HepG2 (cell line): Measurements from ENCODE around the gene NDEL1. TPM values are rescaled to one million over a fixed set of nuclear protein-coding genes. Genes with fewer than 3 reads are reported as not detected.
A peak's percentile ranks its signal among the peaks of the same experiment; 100 is the strongest.

Experiments used
- AFF4 ChIP-seq: sonication (generic); formaldehyde crosslinking; IDR thresholded peaks from 2 replicates; pipeline ENCODE4 v1.4.0; 2020; ENCODE audit warnings: missing genetic modification reagents
- EEA1 ChIP-seq: sonication (generic); formaldehyde crosslinking; IDR thresholded peaks from 2 replicates; pipeline ENCODE4 v1.5.1; 2020; ENCODE audit warnings: mild to moderate bottlenecking, missing genetic modification reagents, borderline replicate concordance
- ELF1 ChIP-seq: sonication (generic); formaldehyde crosslinking; IDR thresholded peaks from 2 replicates; pipeline ENCODE4 v1.4.0; 2020; ENCODE audit warnings: missing genetic modification reagents
- ESRRA ChIP-seq: sonication (generic); formaldehyde crosslinking; IDR thresholded peaks from 2 replicates; pipeline ENCODE4 v1.5.1; 2020; ENCODE audit warnings: mild to moderate bottlenecking, low read depth, missing genetic modification reagents
- FOXA3 ChIP-seq: IDR thresholded peaks from 2 replicates; pipeline ENCODE4 v1.6.1; 2016; ENCODE audit warnings: missing genetic modification reagents, missing compliant biosample characterization
- FOXJ3 ChIP-seq: sonication (generic); formaldehyde crosslinking; IDR thresholded peaks from 2 replicates; pipeline ENCODE4 v1.4.0; 2020; ENCODE audit warnings: missing genetic modification reagents, mild to moderate bottlenecking, borderline replicate concordance
- NR1H2 ChIP-seq: sonication (generic); formaldehyde crosslinking; IDR thresholded peaks from 2 replicates; pipeline ENCODE4 v1.8.1; 2022; ENCODE audit warnings: low read depth, missing genetic modification reagents, borderline replicate concordance
- POGK ChIP-seq: sonication (generic); formaldehyde crosslinking; conservative IDR thresholded peaks from 2 replicates; pipeline ENCODE4 v1.8.0; 2022; ENCODE audit warnings: mild to moderate bottlenecking, moderate library complexity, missing genetic modification reagents
- SKI ChIP-seq: fragments of 450-650 bp; IDR thresholded peaks from one replicate; pipeline ENCODE4 v1.6.1; 2018; ENCODE audit warnings: mild to moderate bottlenecking; ENCODE audit not compliant: partially characterized antibody
- SNAPC2 ChIP-seq: sonication (generic); formaldehyde crosslinking; IDR thresholded peaks from 2 replicates; pipeline ENCODE4 v1.8.1; 2022; ENCODE audit warnings: mild to moderate bottlenecking, missing genetic modification reagents
- ZHX2 ChIP-seq, 2 experiments: sonication (generic) in 1 of 2; formaldehyde crosslinking in 1 of 2; IDR thresholded peaks; 2 replicates each; pipeline versions ENCODE4 v1.6.1 to v1.9.0; 2014 to 2022; ENCODE audit warnings: antibody characterized with exemption in 1 of 2, borderline replicate concordance in 1 of 2, inconsistent platforms in 1 of 2, low read depth in 1 of 2, missing genetic modification reagents in 1 of 2
- ZXDC ChIP-seq: sonication (generic); formaldehyde crosslinking; IDR thresholded peaks from 2 replicates; pipeline ENCODE4 v1.5.0; 2020; ENCODE audit warnings: mild to moderate bottlenecking, missing genetic modification reagents
- polyA plus RNA-seq, 8 experiments: library from polyadenylated mRNA; depleted of rRNA in 3 of 8; stranded (reverse) in 7 of 8; unstranded in 1 of 8; fragments of >200 nt; fragmentation: Illumina TruSeq in 4 of 8; extraction: Trizol in 4 of 8; gene quantifications; 2 replicates each; pipeline versions ENCODE4 v1.2.1 to v1.2.3, GENCODE V29; 2011 to 2016; ENCODE audit warnings: low read depth in 4 of 8, missing spikeins in 1 of 8, mixed read lengths in 1 of 8; ENCODE audit not compliant: insufficient read depth in 1 of 8
- total RNA-seq, 5 experiments: library from RNA; depleted of rRNA; stranded (reverse); fragments of >200 nt; fragmentation: Illumina TruSeq; extraction: Trizol; gene quantifications; 2 replicates each; pipeline ENCODE4 v1.2.3, GENCODE V29; 2016; ENCODE audit warnings: low read depth in 1 of 5

Gene NDEL1
- total and polyA plus RNA-seq, 2 of the 13 experiments (the other 11 are each of a cell fraction or from before 2014, with no cell fraction given): 59.8 to 153 TPM

- TF ChIP-seq ZXDC (CRISPR knock-in tag) (no peak), ELF1 (peak; percentile 56; the same call in 1 of the 2 replicates), FOXJ3 (CRISPR knock-in tag) (peak; percentile 97), POGK (CRISPR knock-in tag) (peak; percentile 63; the same call in 1 of the 2 replicates), FOXA3 (CRISPR knock-in tag) (peak; percentile 98), AFF4 (CRISPR knock-in tag) (no peak), ESRRA (CRISPR knock-in tag) (peak; percentile 98), ZHX2 (IDR thresholded peaks at IDR 0.05; ENCODE audit: low read depth) (no peak), ZHX2 (CRISPR knock-in tag; IDR thresholded peaks at IDR 0.05; ENCODE audit: borderline replicate concordance) (no peak; the same call in 1 of the 2 replicates), SKI (peak; percentile 94), NR1H2 (peak; percentile 90), SNAPC2 (CRISPR knock-in tag) (peak; percentile 88), EEA1 (no peak)
Observed at GRCh38 chr17:8420041-8420934, 15.4 kb upstream of the NDEL1 start (continued).
